A549 (cell line): ENCODE data around the gene CHRNA1. TPM values are rescaled to one million over a fixed set of nuclear protein-coding genes. Genes with fewer than 3 reads are reported as not detected.

Source experiments
- ATAC-seq, 2 experiments: fragments of 200-7000 bp in 1 of 2; fragments of >200 bp in 1 of 2; cut with Nextera tagmentation in 1 of 2; cut with Tn5 transposase in 1 of 2; 3 replicates each; pipeline versions ENCODE4 v1.8.0 to v1.9.1; 2018 to 2020; ENCODE audit warnings: mild to moderate bottlenecking in 1 of 2, moderate library complexity in 1 of 2
- CTCF ChIA-PET: fragments of 300-600 bp; sonication (Branson Sonifier 250); formaldehyde crosslinking; extraction: SDS; loops from one replicate; lab custom pipeline; 2021; ENCODE audit warnings: antibody characterized with exemption, inconsistent platforms; lab: Yijun Ruan, JAX
- POLR2A ChIA-PET: fragments of 350-600 bp; formaldehyde crosslinking; extraction: SDS; loops from one replicate; lab custom pipeline; 2021; ENCODE audit warnings: antibody characterized with exemption, inconsistent platforms; lab: Yijun Ruan, JAX
- DNase-seq, 2 experiments: peaks; one replicate each; pipeline versions ENCODE4 v3.0.0 to v3.0.0-alpha.2; 2011 to 2016; ENCODE audit warnings: low read depth in 1 of 2, low spot score in 1 of 2
- FAIRE-seq: peaks from 2 replicates; lab custom pipeline; 2011; peaks lifted over from hg19 to GRCh38; lab: Jason Lieb, UNC
- H3K27ac ChIP-seq, 2 experiments: fragments of >200 bp; sonication (Bioruptor Twin); formaldehyde crosslinking; 3 replicates each; pipeline ENCODE4 v1.5.1; 2016 to 2017
- H3K4me1 ChIP-seq: fragments of >200 bp; sonication (Bioruptor Twin); formaldehyde crosslinking; 3 replicates; pipeline ENCODE4 v1.6.1; 2016
- H3K4me2 ChIP-seq: fragments of >200 bp; sonication (Bioruptor Twin); formaldehyde crosslinking; 3 replicates; pipeline ENCODE4 v1.6.1; 2016
- H3K4me3 ChIP-seq: fragments of >200 bp; sonication (Bioruptor Twin); formaldehyde crosslinking; 3 replicates; pipeline ENCODE4 v1.5.1; 2016
- H3K9me3 ChIP-seq: fragments of >200 bp; sonication (Bioruptor Twin); formaldehyde crosslinking; 3 replicates; pipeline ENCODE4 v1.6.1; 2016
- BCL3 ChIP-seq: fragments of >200 bp; sonication (Bioruptor Twin); formaldehyde crosslinking; IDR thresholded peaks from 3 replicates; pipeline ENCODE4 v1.6.1; 2016
- BHLHE40 ChIP-seq: IDR thresholded peaks from 2 replicates; pipeline ENCODE4 v1.6.1; 2012; ENCODE audit warnings: low read depth, low read length, inconsistent platforms
- CBX2 ChIP-seq: fragments of 200-600 bp; sonication (generic); IDR thresholded peaks from 2 replicates; pipeline ENCODE4 v1.6.1; 2016; ENCODE audit warnings: low read depth, mild to moderate bottlenecking, borderline replicate concordance
- CBX8 ChIP-seq: fragments of 200-600 bp; sonication (generic); IDR thresholded peaks from 2 replicates; pipeline ENCODE4 v1.6.1; 2016
- CHD2 ChIP-seq: fragments of 150-350 bp; IDR thresholded peaks from 2 replicates; pipeline ENCODE4 v1.6.1; 2014; ENCODE audit warnings: low read length; ENCODE audit not compliant: partially characterized antibody
- CTCF ChIP-seq: fragments of >200 bp; sonication (Bioruptor Twin); formaldehyde crosslinking; IDR thresholded peaks from 3 replicates; pipeline ENCODE4 v1.5.1; 2016
- EHMT2 ChIP-seq: fragments of 200-600 bp; sonication (generic); IDR thresholded peaks from 2 replicates; pipeline ENCODE4 v1.6.1; 2016; ENCODE audit warnings: antibody characterized with exemption, low read depth, mild to moderate bottlenecking, moderate library complexity
- EP300 ChIP-seq, 2 experiments: fragments of >200 bp; sonication (Bioruptor Twin); formaldehyde crosslinking; IDR thresholded peaks; 2 replicates in 1 of 2; 3 replicates in 1 of 2; pipeline ENCODE4 v1.6.1; 2016 to 2017
- FOSB ChIP-seq: fragments of 250-450 bp; sonication (Bioruptor Pico); IDR thresholded peaks from 2 replicates; pipeline ENCODE4 v1.5.0; 2020; ENCODE audit warnings: mild to moderate bottlenecking, moderate library complexity
- FOXS1 ChIP-seq: fragments of 250-450 bp; sonication (Bioruptor Pico); IDR thresholded peaks from 2 replicates; pipeline ENCODE4 v1.5.0; 2020; ENCODE audit warnings: mild to moderate bottlenecking, moderate library complexity
- HES2 ChIP-seq: fragments of >200 bp; sonication (Bioruptor Twin); formaldehyde crosslinking; IDR thresholded peaks from 2 replicates; pipeline ENCODE4 v1.6.1; 2016
- HEYL ChIP-seq: fragments of 250-450 bp; sonication (Bioruptor Pico); IDR thresholded peaks from 2 replicates; pipeline ENCODE4 v1.8.0; 2021; ENCODE audit warnings: mild to moderate bottlenecking, moderate library complexity
- HMGXB4 ChIP-seq: fragments of 250-450 bp; sonication (Bioruptor Pico); IDR thresholded peaks from 2 replicates; pipeline ENCODE4 v1.5.0; 2021; ENCODE audit warnings: mild to moderate bottlenecking, moderate library complexity, borderline replicate concordance
- JUNB ChIP-seq: fragments of >200 bp; sonication (Bioruptor Twin); formaldehyde crosslinking; IDR thresholded peaks from 2 replicates; pipeline ENCODE4 v1.6.1; 2016
- KDM1A ChIP-seq: fragments of 200-600 bp; sonication (generic); IDR thresholded peaks from 2 replicates; pipeline ENCODE4 v1.6.1; 2016; ENCODE audit warnings: low read depth, mild to moderate bottlenecking
- KDM5A ChIP-seq: fragments of 200-600 bp; sonication (generic); IDR thresholded peaks from 2 replicates; pipeline ENCODE4 v1.6.1; 2016; ENCODE audit warnings: antibody characterized with exemption, mild to moderate bottlenecking
- MAZ ChIP-seq: fragments of 150-350 bp; IDR thresholded peaks from 2 replicates; pipeline ENCODE4 v1.6.1; 2014; ENCODE audit warnings: antibody characterized with exemption, low read depth, low read length, borderline replicate concordance
- MYC ChIP-seq: IDR thresholded peaks from 2 replicates; pipeline ENCODE4 v1.6.1; 2012; ENCODE audit warnings: mild to moderate bottlenecking, inconsistent platforms, low read length, improper control_type of control experiment, borderline replicate concordance
- NFE2L2 ChIP-seq: fragments of 150-350 bp; conservative IDR thresholded peaks from 2 replicates; pipeline ENCODE4 v1.6.1; 2014; ENCODE audit warnings: low read length
- NPAS2 ChIP-seq: fragments of 250-450 bp; sonication (Bioruptor Pico); IDR thresholded peaks from 2 replicates; pipeline ENCODE4 v1.8.0; 2022; ENCODE audit warnings: mild to moderate bottlenecking, moderate library complexity, borderline replicate concordance
- NR3C1 ChIP-seq: fragments of >200 bp; sonication (Bioruptor Twin); formaldehyde crosslinking; IDR thresholded peaks from 3 replicates; pipeline ENCODE4 v1.6.1; 2017
- RARB ChIP-seq: fragments of 250-450 bp; sonication (Bioruptor Pico); IDR thresholded peaks from 2 replicates; pipeline ENCODE4 v1.8.0; 2021; ENCODE audit warnings: mild to moderate bottlenecking, moderate library complexity
- RCOR1 ChIP-seq: fragments of 150-350 bp; IDR thresholded peaks from 2 replicates; pipeline ENCODE4 v1.6.1; 2014; ENCODE audit warnings: antibody characterized with exemption, low read length, low read depth
- REST ChIP-seq: fragments of 200-600 bp; sonication (generic); IDR thresholded peaks from 2 replicates; pipeline ENCODE4 v1.6.1; 2016; ENCODE audit warnings: antibody characterized with exemption, mild to moderate bottlenecking, moderate library complexity
- SREBF2 ChIP-seq: fragments of 450-650 bp; IDR thresholded peaks from 2 replicates; pipeline ENCODE4 v1.6.1; 2014; ENCODE audit warnings: mild to moderate bottlenecking, moderate library complexity
- USF2 ChIP-seq: fragments of 450-650 bp; IDR thresholded peaks from 2 replicates; pipeline ENCODE4 v1.6.1; 2014; ENCODE audit warnings: antibody characterized with exemption
- ZFP36 ChIP-seq: fragments of 450-650 bp; IDR thresholded peaks from 2 replicates; pipeline ENCODE4 v1.6.1; 2014; ENCODE audit warnings: borderline replicate concordance; ENCODE audit not compliant: partially characterized antibody
- WGBS: methylation state at CpG from one replicate; pipeline ENCODE4 v1.1.6; 2017; ENCODE audit errors: missing lambda C conversion rate; 5-methylcytosine and 5-hydroxymethylcytosine counted together
- polyA plus RNA-seq, 4 experiments: library from polyadenylated mRNA; depleted of rRNA in 3 of 4; stranded (reverse); fragments of >200 nt; fragmentation: RNase III in 1 of 4; extraction: RNeasy Plus Mini Kit Qiagen cat#74134 plus additional on column Dnase treatment in 1 of 4; gene quantifications; 2 replicates in 3 of 4; 3 replicates in 1 of 4; pipeline ENCODE4 v1.2.3, GENCODE V29; 2011 to 2017

CHRNA1 gene
- polyA plus RNA-seq, 2 of the 4 experiments (the other 2 are of a cell fraction) = not detected

- no peak for ATAC-seq
- CTCF ChIA-PET = interaction anchor here (1.3 to 2.8 kb wide), 2 partner anchors 14 to 199 kb away, joined by 4 to 16 read pairs; no protein-coding TSS in a partner anchor
- POLR2A ChIA-PET = no interaction called here
- H3K27ac ChIP-seq = no peak overlapping the region
- H3K9me3 ChIP-seq = no peaks in the 10 kb centered on the region
- peaks cover 9% of the 10 kb centered on the region; the same call in 1 of the 3 replicates for H3K4me1 ChIP-seq
- TF ChIP-seq KDM1A (no peak), SREBF2 (no peak), CTCF (no peak), BHLHE40 (no peak), EP300 (IDR thresholded peaks at IDR 0.05) (no peak), NFE2L2 (no peak), NR3C1 (no peak), JUNB (no peak), CBX8 (no peak), RARB (CRISPR knock-in tag) (no peak), CHD2 (no peak), ZFP36 (no peak), MAZ (no peak), HMGXB4 (no peak), RCOR1 (no peak), CBX2 (no peak), HEYL (CRISPR knock-in tag) (no peak), FOXS1 (CRISPR knock-in tag) (no peak), BCL3 (no peak)
- no peak for FAIRE-seq
- WGBS = 79% methylated on average over 8 of the region's 8 CpGs
- H3K4me3 ChIP-seq = no peak overlapping the region
- H3K4me2 ChIP-seq = no peak overlapping the region
- DNase-seq = no peak
Measured at GRCh38 chr2:174786066-174786725, 21.9 kb upstream of the CHRNA1 start.

GRCh38 chr2:174785481-174785880 is 21.2 kb upstream of the CHRNA1 start:
- ATAC-seq (no peak), DNase-seq (no peak)
- Histone ChIP-seq H3K4me1 (peaks cover 9% of the 10 kb centered on the region; the same call in 1 of the 3 replicates), H3K27ac (no peak overlapping the region)
- 41% methylated on average over 3 of the region's 3 CpGs for WGBS
- CTCF ChIA-PET = interaction anchor here (1.3 to 2.8 kb wide), 3 partner anchors 8 to 200 kb away, joined by 4 to 16 read pairs (median 4); no protein-coding TSS in a partner anchor
- TF ChIP-seq REST = no peak
- TF ChIP-seq KDM5A = no peak
- no peak for TF ChIP-seq EHMT2
- TF ChIP-seq HES2 = no peak
- TF ChIP-seq MYC = no peak
- TF ChIP-seq FOSB (CRISPR knock-in tag) = no peak
- no peak for TF ChIP-seq USF2
- TF ChIP-seq NPAS2 (CRISPR knock-in tag) = no peak
- TF ChIP-seq, all 56 proteins: peak for 0
- no peaks in the 10 kb centered on the region for H3K9me3 ChIP-seq
- no peak overlapping the region for H3K4me2 ChIP-seq
- no peak for FAIRE-seq
- POLR2A ChIA-PET = no interaction called here
- no peak overlapping the region for H3K4me3 ChIP-seq
